ENCODE results near the gene PTPRT.

The PTPRT gene

GRCh38 chr20:42161228-42161829 lies 1028.4 kb downstream of the PTPRT start:
- H3K9me2 ChIP-seq (replicated peaks; ENCODE audit: insufficient read depth, low read length) = no peaks in the 10 kb centered on the region
- H3K9ac ChIP-seq (ENCODE audit: low read length) = no peak overlapping the region
- H4K20me1 ChIP-seq (ENCODE audit: low read depth, low read length) = no peaks in the 10 kb centered on the region
- no peaks in the 10 kb centered on the region for H3K36me3 ChIP-seq (ENCODE audit: low read length)
- no peak for TF ChIP-seq CTCF (IDR thresholded peaks at IDR 0.05; ENCODE audit: insufficient read depth, low read length, poor library complexity, severe bottlenecking)
- TF ChIP-seq EZH2phosphoT487 (conservative IDR thresholded peaks at IDR 0.05; ENCODE audit: low read length) = no peak
- no peaks in the 10 kb centered on the region for H3K27me3 ChIP-seq (ENCODE audit: low read length)
- H3K4me3 ChIP-seq (ENCODE audit: insufficient read depth, low read length, poor library complexity, severe bottlenecking) = no peak overlapping the region
- H3F3A ChIP-seq (ENCODE audit: insufficient read depth) = no peaks in the 10 kb centered on the region
- H3K27ac ChIP-seq (ENCODE audit: low read depth, low read length) = no peak overlapping the region
- no peaks in the 10 kb centered on the region for H3K79me2 ChIP-seq (ENCODE audit: insufficient read depth, low read length)
- no peak overlapping the region for H2AFZ ChIP-seq (ENCODE audit: low read depth, low read length, severe bottlenecking)
- no peaks in the 10 kb centered on the region for H3K9me3 ChIP-seq (ENCODE audit: insufficient read depth, low read length)
- no peak overlapping the region for H3K4me2 ChIP-seq (ENCODE audit: low read depth, low read length, poor library complexity, severe bottlenecking)

- Histone ChIP-seq H3K4me3 (ENCODE audit: insufficient read depth, low read length, poor library complexity, severe bottlenecking) (no peak overlapping the region), H3K9me2 (replicated peaks; ENCODE audit: insufficient read depth, low read length) (no peaks in the 10 kb centered on the region), H3K36me3 (ENCODE audit: low read length) (no peaks in the 10 kb centered on the region), H3K27me3 (ENCODE audit: low read length) (no peaks in the 10 kb centered on the region), H3K9ac (ENCODE audit: low read length) (no peak overlapping the region), H3K27ac (ENCODE audit: low read depth, low read length) (no peak overlapping the region), H3K79me2 (ENCODE audit: insufficient read depth, low read length) (no peaks in the 10 kb centered on the region), H2AFZ (ENCODE audit: low read depth, low read length, severe bottlenecking) (no peak overlapping the region), H3K9me3 (ENCODE audit: insufficient read depth, low read length) (no peaks in the 10 kb centered on the region), H4K20me1 (ENCODE audit: low read depth, low read length) (no peaks in the 10 kb centered on the region), H3F3A (ENCODE audit: insufficient read depth) (no peaks in the 10 kb centered on the region), H3K4me2 (ENCODE audit: low read depth, low read length, poor library complexity, severe bottlenecking) (no peak overlapping the region)
- no peak for TF ChIP-seq CTCF (IDR thresholded peaks at IDR 0.05; ENCODE audit: insufficient read depth, low read length, poor library complexity, severe bottlenecking)
- TF ChIP-seq EZH2phosphoT487 (conservative IDR thresholded peaks at IDR 0.05; ENCODE audit: low read length) = no peak
Observed at GRCh38 chr20:42159808-42160207, 1029.9 kb downstream of the PTPRT start.

- Histone ChIP-seq H3K9me3 (ENCODE audit: insufficient read depth, low read length) (no peaks in the 10 kb centered on the region), H4K20me1 (ENCODE audit: low read depth, low read length) (no peaks in the 10 kb centered on the region), H3K9me2 (replicated peaks; ENCODE audit: insufficient read depth, low read length) (no peaks in the 10 kb centered on the region), H3K27me3 (ENCODE audit: low read length) (no peaks in the 10 kb centered on the region), H3K4me3 (ENCODE audit: insufficient read depth, low read length, poor library complexity, severe bottlenecking) (no peak overlapping the region), H3K4me2 (ENCODE audit: low read depth, low read length, poor library complexity, severe bottlenecking) (no peak overlapping the region), H3K36me3 (ENCODE audit: low read length) (no peaks in the 10 kb centered on the region), H2AFZ (ENCODE audit: low read depth, low read length, severe bottlenecking) (no peak overlapping the region), H3K9ac (ENCODE audit: low read length) (no peak overlapping the region), H3F3A (ENCODE audit: insufficient read depth) (no peaks in the 10 kb centered on the region), H3K27ac (ENCODE audit: low read depth, low read length) (no peak overlapping the region), H3K79me2 (ENCODE audit: insufficient read depth, low read length) (no peaks in the 10 kb centered on the region)
- TF ChIP-seq EZH2phosphoT487 (conservative IDR thresholded peaks at IDR 0.05; ENCODE audit: low read length) = no peak
- no peak for TF ChIP-seq CTCF (IDR thresholded peaks at IDR 0.05; ENCODE audit: insufficient read depth, low read length, poor library complexity, severe bottlenecking)
Observed at GRCh38 chr20:42158272-42158671, 1031.4 kb downstream of the PTPRT start.

All from SU-DHL-6 (cell line).